BLaER1 (cell line): ENCODE results near the gene UTS2R.

Source experiments
- H3K27ac ChIP-seq: shearing (Covaris generic); formaldehyde crosslinking; 2 replicates; pipeline ENCODE4 v1.8.1; 2022
- H3K27me3 ChIP-seq: shearing (Covaris generic); formaldehyde crosslinking; 2 replicates; pipeline ENCODE4 v1.8.1; 2022
- H3K36me3 ChIP-seq: shearing (Covaris generic); formaldehyde crosslinking; 2 replicates; pipeline ENCODE4 v1.8.1; 2022
- H3K4me1 ChIP-seq: shearing (Covaris generic); formaldehyde crosslinking; 2 replicates; pipeline ENCODE4 v1.8.1; 2022
- H3K4me2 ChIP-seq: shearing (Covaris generic); formaldehyde crosslinking; 2 replicates; pipeline ENCODE4 v1.8.1; 2022
- H3K4me3 ChIP-seq: shearing (Covaris generic); formaldehyde crosslinking; 2 replicates; pipeline ENCODE4 v1.8.1; 2022
- H3K9ac ChIP-seq: shearing (Covaris generic); formaldehyde crosslinking; 2 replicates; pipeline ENCODE4 v1.8.1; 2022
- H3K9me3 ChIP-seq: shearing (Covaris generic); formaldehyde crosslinking; 2 replicates; pipeline ENCODE4 v1.8.1; 2022
- H4K20me1 ChIP-seq: shearing (Covaris generic); formaldehyde crosslinking; 2 replicates; pipeline ENCODE4 v1.8.1; 2022
- Cebpa-rat ChIP-seq: shearing (Covaris generic); IDR thresholded peaks from 2 replicates; pipeline ENCODE4 v1.8.1; 2022

The UTS2R gene

DNA sequence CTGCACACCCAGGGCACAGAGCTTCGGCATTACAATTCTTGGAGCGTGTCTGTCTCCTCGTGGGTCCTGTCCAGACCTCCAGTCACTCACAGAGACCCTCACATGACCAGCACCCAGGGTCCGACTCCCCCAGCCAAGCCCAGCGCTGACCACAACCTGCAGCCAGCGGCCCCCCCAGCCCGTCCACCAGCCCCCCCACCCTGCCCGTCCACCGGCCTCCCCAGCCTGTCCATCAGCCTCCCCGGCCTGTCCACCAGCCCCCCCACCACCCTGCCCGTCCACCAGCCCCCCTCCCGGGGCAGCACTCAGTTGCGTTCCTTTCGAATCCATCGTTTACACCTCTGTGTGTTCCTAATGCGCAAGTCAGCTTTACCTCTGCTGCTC, 43.8 kb upstream of the UTS2R start:
- Histone ChIP-seq H3K9ac (no peak overlapping the region), H3K27ac (no peak overlapping the region), H3K27me3 (peaks cover 47% of the 10 kb centered on the region), H3K36me3 (no peaks in the 10 kb centered on the region), H3K4me1 (peaks cover 81% of the 10 kb centered on the region), H3K4me2 (peak overlapping the region; percentile 97; the same call in 1 of the 2 replicates), H3K9me3 (no peaks in the 10 kb centered on the region), H3K4me3 (no peak overlapping the region), H4K20me1 (peaks cover 24% of the 10 kb centered on the region)
- no peak for TF ChIP-seq Cebpa-rat

GRCh38 chr17:82328141-82328993, 43.2 kb upstream of the UTS2R start:
- TF ChIP-seq Cebpa-rat, result no peak

DNA sequence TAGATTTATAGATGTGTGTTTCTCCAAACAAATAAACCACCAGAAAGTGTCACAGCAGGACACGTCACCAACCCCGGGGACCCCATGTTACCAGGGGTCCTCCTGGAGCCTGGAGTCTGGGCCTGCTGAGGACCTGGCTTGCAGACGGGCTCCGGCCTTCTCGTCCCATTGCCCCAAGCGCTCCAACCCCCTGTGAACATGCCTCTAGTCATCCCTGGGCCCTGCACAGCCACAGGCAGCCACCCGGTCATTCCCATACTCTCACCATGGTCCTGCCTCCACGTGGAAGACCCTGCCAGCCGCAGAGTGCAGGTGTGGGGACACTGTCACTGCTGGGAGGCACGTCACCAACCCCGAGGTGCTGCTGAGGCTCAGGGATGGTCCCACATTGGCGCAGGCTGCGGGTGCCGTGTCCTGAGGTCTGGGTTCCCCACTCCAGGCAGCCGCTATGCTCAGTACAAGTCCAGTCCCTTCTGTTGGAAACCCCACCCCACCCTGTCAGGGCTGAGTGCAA, 42.5 kb upstream of the UTS2R start:
- Histone ChIP-seq H3K27me3 (peaks cover 56% of the 10 kb centered on the region), H3K4me3 (no peak overlapping the region), H3K4me2 (peak overlapping the region; percentile 97), H4K20me1 (peaks cover 25% of the 10 kb centered on the region), H3K9ac (no peak overlapping the region), H3K4me1 (peaks cover 89% of the 10 kb centered on the region), H3K27ac (no peak overlapping the region), H3K36me3 (no peaks in the 10 kb centered on the region), H3K9me3 (no peaks in the 10 kb centered on the region)
- no peak for TF ChIP-seq Cebpa-rat

More at GRCh38 chr17:82328141-82328993, 43.2 kb upstream of the UTS2R start:
- Histone ChIP-seq H3K27me3 (peaks cover 52% of the 10 kb centered on the region), H3K4me2 (peak overlapping the region; percentile 97), H3K9me3 (no peaks in the 10 kb centered on the region), H3K36me3 (no peaks in the 10 kb centered on the region), H3K9ac (no peak overlapping the region), H3K4me1 (peaks cover 88% of the 10 kb centered on the region), H3K27ac (no peak overlapping the region), H3K4me3 (no peak overlapping the region), H4K20me1 (peaks cover 25% of the 10 kb centered on the region)

GRCh38 chr17:82329683-82330321, 41.8 kb upstream of the UTS2R start:
- H3K27ac ChIP-seq, result no peak overlapping the region
- H3K4me1 ChIP-seq, result peaks cover 89% of the 10 kb centered on the region
- H3K36me3 ChIP-seq, result no peaks in the 10 kb centered on the region
- no peak for TF ChIP-seq Cebpa-rat
- peak overlapping the region; percentile 31; the same call in 1 of the 2 replicates for H3K4me3 ChIP-seq
- peak overlapping the region; percentile 97 for H3K4me2 ChIP-seq
- peaks cover 32% of the 10 kb centered on the region for H4K20me1 ChIP-seq
- H3K9me3 ChIP-seq, result no peaks in the 10 kb centered on the region
- H3K9ac ChIP-seq, result peak overlapping the region; percentile 38; the same call in 1 of the 2 replicates
- H3K27me3 ChIP-seq, result peaks cover 60% of the 10 kb centered on the region

GRCh38 chr17:82330322-82331239, 41.0 kb upstream of the UTS2R start:
- Histone ChIP-seq H3K9ac (peak overlapping the region; percentile 38; the same call in 1 of the 2 replicates), H3K4me3 (peak overlapping the region; percentile 31; the same call in 1 of the 2 replicates), H3K9me3 (no peaks in the 10 kb centered on the region), H3K27ac (no peak overlapping the region), H3K4me2 (peak overlapping the region; percentile 97), H3K36me3 (no peaks in the 10 kb centered on the region), H4K20me1 (peaks cover 34% of the 10 kb centered on the region), H3K27me3 (peaks cover 53% of the 10 kb centered on the region), H3K4me1 (peaks cover 89% of the 10 kb centered on the region)
- no peak for TF ChIP-seq Cebpa-rat

DNA sequence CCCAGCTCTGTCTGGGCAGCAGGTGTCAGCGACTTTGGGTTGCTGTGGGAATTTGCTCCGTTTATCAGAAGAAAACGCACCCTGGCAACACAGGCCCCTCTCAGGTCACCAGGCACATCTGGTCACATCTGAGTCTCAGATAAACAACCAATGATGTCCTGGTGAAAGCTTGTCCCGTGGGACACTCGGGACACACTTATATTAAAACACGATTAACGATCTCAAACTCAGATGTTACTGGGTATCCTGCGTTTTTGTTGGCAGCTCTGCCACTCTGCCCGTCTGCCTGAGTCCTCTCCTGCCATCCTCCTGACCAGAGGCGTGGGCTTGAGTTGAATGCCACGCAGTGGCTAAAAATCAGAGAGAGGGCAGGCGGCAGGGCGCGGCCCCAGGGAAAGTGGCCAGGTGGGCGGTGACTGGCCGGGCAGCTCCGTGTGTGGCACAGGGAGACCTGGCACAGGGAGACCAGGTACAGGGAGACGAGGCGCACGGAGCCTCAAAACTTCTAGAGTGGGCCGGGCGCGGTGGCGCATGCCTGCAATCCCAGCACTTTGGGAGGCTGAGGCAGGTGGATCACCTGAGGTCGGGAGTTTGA, 40.1 kb upstream of the UTS2R start:
- no peak overlapping the region for H3K4me3 ChIP-seq
- TF ChIP-seq Cebpa-rat, result no peak

DNA sequence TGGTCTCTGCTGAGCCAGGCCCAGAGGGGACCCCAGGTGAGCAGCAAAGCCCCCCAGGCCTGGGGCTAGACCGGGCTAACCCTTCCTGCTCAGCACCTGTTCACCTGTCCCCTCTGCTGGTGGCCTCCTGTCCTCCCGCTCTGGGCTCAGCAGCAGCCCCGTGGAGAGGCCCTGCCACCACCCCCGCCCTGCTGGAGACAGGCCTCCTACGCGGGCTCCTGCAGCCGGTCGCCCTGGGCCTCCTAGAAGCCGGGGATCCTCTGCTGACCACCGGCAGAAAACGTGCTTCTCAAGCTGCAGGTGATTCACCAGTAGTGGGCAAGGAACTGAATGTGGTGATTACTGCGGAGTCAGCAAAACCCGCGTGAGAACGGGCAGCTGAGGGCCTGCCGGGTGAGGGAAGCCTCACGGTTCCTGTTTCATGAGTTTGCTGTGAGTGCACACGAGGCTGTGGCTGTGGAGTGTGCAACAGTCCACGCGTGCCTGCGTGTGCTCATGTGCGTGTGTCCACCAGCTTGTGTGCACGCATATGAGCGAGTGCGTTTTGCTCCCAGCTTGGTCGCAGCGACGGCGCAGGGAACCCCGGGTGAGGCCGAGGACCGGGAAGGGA, 38.8 kb upstream of the UTS2R start:
- Histone ChIP-seq H3K9ac (no peak overlapping the region), H3K9me3 (no peaks in the 10 kb centered on the region), H3K4me3 (peak overlapping the region; percentile 61), H3K27me3 (peaks cover 48% of the 10 kb centered on the region), H3K27ac (no peak overlapping the region), H4K20me1 (peaks cover 34% of the 10 kb centered on the region), H3K4me1 (peaks cover 99% of the 10 kb centered on the region), H3K4me2 (peak overlapping the region; percentile 97), H3K36me3 (no peaks in the 10 kb centered on the region)
- TF ChIP-seq Cebpa-rat, result no peak

More for the DNA sequence above, 40.1 kb upstream of the UTS2R start:
- Histone ChIP-seq H3K4me1 (peaks cover 89% of the 10 kb centered on the region), H3K9ac (no peak overlapping the region), H4K20me1 (peaks cover 34% of the 10 kb centered on the region), H3K36me3 (no peaks in the 10 kb centered on the region), H3K27ac (no peak overlapping the region), H3K4me2 (peak overlapping the region; percentile 97), H3K9me3 (no peaks in the 10 kb centered on the region), H3K27me3 (peaks cover 48% of the 10 kb centered on the region)

- no peak for TF ChIP-seq Cebpa-rat
- H3K27me3 ChIP-seq, result peaks cover 48% of the 10 kb centered on the region
- no peaks in the 10 kb centered on the region for H3K9me3 ChIP-seq
- peaks cover 34% of the 10 kb centered on the region for H4K20me1 ChIP-seq
- no peaks in the 10 kb centered on the region for H3K36me3 ChIP-seq
- 0 out of 2 replicates have a peak within 1 kb of the TSS, but pooled peaks have one; percentile 53 for H3K9ac ChIP-seq
- H3K4me2 ChIP-seq, result peak within 1 kb of the TSS; percentile 97
- H3K4me3 ChIP-seq, result peak within 1 kb of the TSS; percentile 61
- peak within 1 kb of the TSS; percentile 52; the same call in 1 of the 2 replicates for H3K27ac ChIP-seq
- peaks cover 100% of the 10 kb centered on the region for H3K4me1 ChIP-seq
These were observed 38.0 kb upstream of the UTS2R start, which contains the start of gene SECTM1 for GRCh38 chr17:82333279-82334171. Gene SECTM1, minus strand, starts transcription at chr17:82333766. Its CDS starts 6,526 bp downstream, at chr17:82327240.
